GM10266 (cell line): ENCODE results near the gene FGF2.

Experiments used
- DNase-seq: peaks from one replicate; pipeline ENCODE4 v3.0.0; 2012; ENCODE audit errors: extremely low spot score
- TF ChIP-seq, protein P1 (sequence below): IDR thresholded peaks from 2 replicates; pipeline ENCODE4 v1.5.1; 2012; ENCODE audit warnings: mild to moderate bottlenecking, low read depth; ENCODE audit not compliant: control insufficient read depth, insufficient read depth; ENCODE audit errors: missing control alignments

FGF2 gene

GRCh38 chr4:122851568-122851967, 24.9 kb downstream of the FGF2 start:
- no peak for DNase-seq
- TF ChIP-seq, protein P1, sequence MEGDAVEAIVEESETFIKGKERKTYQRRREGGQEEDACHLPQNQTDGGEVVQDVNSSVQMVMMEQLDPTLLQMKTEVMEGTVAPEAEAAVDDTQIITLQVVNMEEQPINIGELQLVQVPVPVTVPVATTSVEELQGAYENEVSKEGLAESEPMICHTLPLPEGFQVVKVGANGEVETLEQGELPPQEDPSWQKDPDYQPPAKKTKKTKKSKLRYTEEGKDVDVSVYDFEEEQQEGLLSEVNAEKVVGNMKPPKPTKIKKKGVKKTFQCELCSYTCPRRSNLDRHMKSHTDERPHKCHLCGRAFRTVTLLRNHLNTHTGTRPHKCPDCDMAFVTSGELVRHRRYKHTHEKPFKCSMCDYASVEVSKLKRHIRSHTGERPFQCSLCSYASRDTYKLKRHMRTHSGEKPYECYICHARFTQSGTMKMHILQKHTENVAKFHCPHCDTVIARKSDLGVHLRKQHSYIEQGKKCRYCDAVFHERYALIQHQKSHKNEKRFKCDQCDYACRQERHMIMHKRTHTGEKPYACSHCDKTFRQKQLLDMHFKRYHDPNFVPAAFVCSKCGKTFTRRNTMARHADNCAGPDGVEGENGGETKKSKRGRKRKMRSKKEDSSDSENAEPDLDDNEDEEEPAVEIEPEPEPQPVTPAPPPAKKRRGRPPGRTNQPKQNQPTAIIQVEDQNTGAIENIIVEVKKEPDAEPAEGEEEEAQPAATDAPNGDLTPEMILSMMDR, result no peak

GRCh38 chr4:122854447-122855352, 28.1 kb downstream of the FGF2 start:
- DNase-seq, result no peak
- TF ChIP-seq, protein P1, result no peak

GRCh38 chr4:122855353-122855890, 28.8 kb downstream of the FGF2 start:
- no peak for DNase-seq
- TF ChIP-seq, protein P1, result no peak

DNA sequence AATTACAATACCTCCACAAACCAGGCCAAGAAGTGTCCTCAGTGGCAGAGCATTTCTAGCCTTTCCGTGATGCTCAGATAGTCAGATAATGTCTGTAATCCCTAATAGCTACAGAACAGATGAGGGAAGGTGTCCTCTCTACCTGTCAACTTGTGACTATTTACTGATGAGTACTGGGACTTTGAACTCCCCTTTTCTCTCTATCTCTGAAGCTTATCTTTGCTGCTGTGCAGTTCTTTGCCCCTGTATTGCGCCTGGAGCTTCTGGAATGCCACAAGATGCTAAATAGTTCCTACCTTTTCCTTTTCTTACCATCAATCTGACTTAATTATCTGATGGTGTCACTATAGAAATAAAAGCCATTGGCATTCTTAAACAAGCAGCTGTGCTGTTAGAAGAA, 30.5 kb downstream of the FGF2 start:
- TF ChIP-seq, protein P1, result no peak

DNA sequence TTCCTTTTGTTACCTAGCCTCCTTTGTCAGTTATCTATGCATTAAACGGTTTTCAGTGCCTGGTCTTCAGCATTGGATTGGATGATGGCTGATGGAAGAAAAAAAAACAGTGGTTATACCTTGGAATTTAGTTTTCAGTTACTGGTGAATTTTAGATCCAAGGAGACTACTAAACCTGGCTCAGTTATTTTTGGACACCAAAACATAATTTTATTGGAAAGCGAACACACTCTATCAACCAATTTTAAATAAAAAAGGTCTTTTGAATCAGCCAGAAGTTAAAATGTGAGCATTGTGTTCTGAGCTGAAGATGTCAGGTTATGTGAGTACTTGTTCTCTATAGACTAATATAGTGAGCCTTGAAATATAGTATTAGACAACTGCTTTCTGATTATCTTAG, 32.1 kb downstream of the FGF2 start:
- DNase-seq, result no peak
- TF ChIP-seq, protein P1, result no peak

More for the DNA sequence above, 30.5 kb downstream of the FGF2 start:
- no peak for DNase-seq

DNA sequence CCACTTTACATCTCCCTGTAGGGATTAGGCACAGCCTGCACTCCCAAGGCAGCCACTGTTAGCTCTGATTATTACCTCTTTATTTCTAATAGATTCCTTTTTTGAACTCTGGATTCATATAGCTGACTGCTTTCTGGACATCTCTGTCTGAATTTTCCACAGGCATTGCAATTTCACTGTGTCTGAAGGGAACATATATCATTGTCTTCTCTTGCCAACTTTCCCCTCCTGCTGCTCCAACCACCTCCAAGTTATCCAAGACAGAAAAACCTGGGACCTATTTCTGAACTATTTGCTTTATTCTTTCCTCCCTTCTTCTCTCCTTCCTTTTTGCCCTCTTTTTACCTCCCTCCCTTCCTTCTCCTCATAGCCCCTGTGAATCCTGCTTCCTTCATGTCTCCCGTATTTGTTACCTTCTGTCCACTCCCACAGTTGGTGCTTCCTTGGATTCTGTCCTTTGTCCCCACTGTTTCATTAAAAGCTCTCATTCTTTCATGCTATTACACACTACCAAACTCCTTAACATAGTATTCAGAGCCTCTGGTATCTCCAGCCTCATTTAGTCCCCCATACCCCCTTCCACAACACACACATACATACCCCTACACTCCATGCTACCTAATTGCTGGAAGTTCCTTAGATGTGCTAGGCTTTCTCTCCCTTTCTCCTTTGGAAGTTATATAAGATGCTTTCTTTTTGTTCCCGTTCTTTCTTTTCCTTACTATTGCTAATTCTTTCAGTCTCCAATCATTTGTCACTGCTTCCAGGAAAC, 34.7 kb downstream of the FGF2 start:
- TF ChIP-seq, protein P1, result no peak
- no peak for DNase-seq
